Measurements from ENCODE around the gene RRP15. TPM values are rescaled to one million over a fixed set of nuclear protein-coding genes. Genes with fewer than 3 reads are reported as not detected.
A peak's percentile ranks its signal among the peaks of the same experiment; 100 is the strongest.

RRP15 gene
- total RNA-seq, 1 experiment from 2014 or later = 25.6 TPM

DNA sequence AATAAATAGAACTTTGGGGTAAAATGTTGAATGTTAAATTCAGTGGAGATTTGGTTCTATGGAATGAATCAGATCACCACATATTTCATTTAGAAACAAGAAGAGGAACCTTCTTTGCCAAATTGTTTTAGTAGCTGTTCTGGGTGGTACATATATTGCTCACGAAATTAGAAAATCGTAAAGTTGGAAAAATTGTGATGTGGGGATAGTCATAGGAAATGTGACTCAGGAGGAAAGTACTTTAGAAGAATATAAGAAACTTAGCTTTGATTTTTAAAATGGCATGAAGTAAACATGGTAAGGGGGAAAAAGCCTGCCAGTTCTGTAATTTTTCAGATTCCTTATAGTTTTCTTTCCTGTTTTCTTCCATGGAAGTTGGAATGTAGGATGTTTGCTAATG lies 27.4 kb downstream of the RRP15 start:
- H4K20me1 ChIP-seq (ENCODE audit: low read length) = no peaks in the 10 kb centered on the region
- H3K9me2 ChIP-seq (replicated peaks; ENCODE audit: low read length) = no peaks in the 10 kb centered on the region
- no TSS peak for BruUV-seq (replicated peaks)
- H3K27ac ChIP-seq (ENCODE audit: low read length) = peak overlapping the region; percentile 47
- TF ChIP-seq EZH2phosphoT487 (IDR thresholded peaks at IDR 0.05; ENCODE audit: borderline replicate concordance, low read length) (no peak), EZH2 (IDR thresholded peaks at IDR 0.05; ENCODE audit: low read length, unreplicated experiment) (no peak)
- TF ChIP-seq, protein P1, sequence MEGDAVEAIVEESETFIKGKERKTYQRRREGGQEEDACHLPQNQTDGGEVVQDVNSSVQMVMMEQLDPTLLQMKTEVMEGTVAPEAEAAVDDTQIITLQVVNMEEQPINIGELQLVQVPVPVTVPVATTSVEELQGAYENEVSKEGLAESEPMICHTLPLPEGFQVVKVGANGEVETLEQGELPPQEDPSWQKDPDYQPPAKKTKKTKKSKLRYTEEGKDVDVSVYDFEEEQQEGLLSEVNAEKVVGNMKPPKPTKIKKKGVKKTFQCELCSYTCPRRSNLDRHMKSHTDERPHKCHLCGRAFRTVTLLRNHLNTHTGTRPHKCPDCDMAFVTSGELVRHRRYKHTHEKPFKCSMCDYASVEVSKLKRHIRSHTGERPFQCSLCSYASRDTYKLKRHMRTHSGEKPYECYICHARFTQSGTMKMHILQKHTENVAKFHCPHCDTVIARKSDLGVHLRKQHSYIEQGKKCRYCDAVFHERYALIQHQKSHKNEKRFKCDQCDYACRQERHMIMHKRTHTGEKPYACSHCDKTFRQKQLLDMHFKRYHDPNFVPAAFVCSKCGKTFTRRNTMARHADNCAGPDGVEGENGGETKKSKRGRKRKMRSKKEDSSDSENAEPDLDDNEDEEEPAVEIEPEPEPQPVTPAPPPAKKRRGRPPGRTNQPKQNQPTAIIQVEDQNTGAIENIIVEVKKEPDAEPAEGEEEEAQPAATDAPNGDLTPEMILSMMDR (conservative IDR thresholded peaks at IDR 0.05; ENCODE audit: low read depth, low read length) = no peak
- ChIA-PET CTCF (interaction anchor here (0.8 kb wide), 1 partner anchor 13 kb away, joined by 3 read pairs; no protein-coding TSS in a partner anchor), POLR2A (ENCODE audit: unreplicated experiment) (interaction anchor here (0.6 kb wide), 2 partner anchors 28 to 682 kb away, joined by 3 to 5 read pairs; partner anchors contain the start of genes GPATCH2 and SPATA17)
- no peaks in the 10 kb centered on the region for H3F3A ChIP-seq (ENCODE audit: low read length, unreplicated experiment)
- intact Hi-C loops (cut with micrococcal nuclease) = no loop called here
- no peak overlapping the region for H2AFZ ChIP-seq (ENCODE audit: low read length)
- H3K4me3 ChIP-seq (ENCODE audit: low read length) = no peak overlapping the region
- ATAC-seq (peak; percentile 90), DNase-seq (peak; percentile 73)
- H3K4me2 ChIP-seq (ENCODE audit: low read length) = peak overlapping the region; percentile 5
- H3K9me3 ChIP-seq (ENCODE audit: low read length) = no peaks in the 10 kb centered on the region
- peaks cover 48% of the 10 kb centered on the region for H3K36me3 ChIP-seq (ENCODE audit: low read depth, low read length)
- peaks cover 15% of the 10 kb centered on the region for H3K4me1 ChIP-seq (ENCODE audit: insufficient read depth, low read length)
- 0 out of 2 replicates have a peak, but pooled peaks cover 11% of the 10 kb centered on the region for H3K79me2 ChIP-seq (ENCODE audit: low read length)
- H3K9ac ChIP-seq (ENCODE audit: low read length) = no peak overlapping the region
- no peaks in the 10 kb centered on the region for H3K27me3 ChIP-seq (ENCODE audit: low read length)

DNA sequence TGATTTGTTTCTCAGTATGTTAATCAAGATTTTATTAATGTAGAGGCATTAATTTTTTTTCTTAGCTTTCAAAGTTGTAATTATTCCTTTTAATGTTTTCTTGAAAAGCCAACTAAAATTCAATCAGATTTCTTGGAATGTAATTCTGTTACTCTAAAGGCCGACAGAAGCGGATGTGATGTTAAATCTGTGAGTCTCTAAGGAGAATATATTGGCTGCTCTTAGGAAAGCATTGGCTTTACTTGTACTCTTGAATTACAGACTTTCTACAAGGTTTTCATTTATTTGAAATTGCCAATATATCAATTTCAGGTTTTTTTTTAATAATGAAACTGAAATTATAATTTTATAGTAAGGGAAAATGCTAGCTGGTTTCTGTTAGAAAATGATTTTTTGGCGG lies 29.2 kb downstream of the RRP15 start:
- Histone ChIP-seq H3K9me3 (ENCODE audit: low read length) (no peaks in the 10 kb centered on the region), H2AFZ (ENCODE audit: low read length) (no peak overlapping the region), H3F3A (ENCODE audit: low read length, unreplicated experiment) (no peaks in the 10 kb centered on the region), H3K79me2 (ENCODE audit: low read length) (0 out of 2 replicates have a peak, but pooled peaks cover 11% of the 10 kb centered on the region), H3K36me3 (ENCODE audit: low read depth, low read length) (peaks cover 41% of the 10 kb centered on the region; the same call in 1 of the 2 replicates), H4K20me1 (ENCODE audit: low read length) (no peaks in the 10 kb centered on the region), H3K9ac (ENCODE audit: low read length) (no peak overlapping the region), H3K4me3 (ENCODE audit: low read length) (no peak overlapping the region), H3K9me2 (replicated peaks; ENCODE audit: low read length) (no peaks in the 10 kb centered on the region), H3K4me2 (ENCODE audit: low read length) (no peak overlapping the region), H3K4me1 (ENCODE audit: insufficient read depth, low read length) (peaks cover 15% of the 10 kb centered on the region), H3K27ac (ENCODE audit: low read length) (no peak overlapping the region), H3K27me3 (ENCODE audit: low read length) (no peaks in the 10 kb centered on the region)
- intact Hi-C loops (cut with micrococcal nuclease) = no loop called here
- no peak for ATAC-seq
- DNase-seq = no peak
- ChIA-PET POLR2A (ENCODE audit: unreplicated experiment) (no interaction called here), CTCF (no interaction called here)
- no peak for TF ChIP-seq EZH2phosphoT487 (IDR thresholded peaks at IDR 0.05; ENCODE audit: borderline replicate concordance, low read length)
- TF ChIP-seq, protein P1 (conservative IDR thresholded peaks at IDR 0.05; ENCODE audit: low read depth, low read length) = no peak
- BruUV-seq (replicated peaks) = no TSS peak

DNA sequence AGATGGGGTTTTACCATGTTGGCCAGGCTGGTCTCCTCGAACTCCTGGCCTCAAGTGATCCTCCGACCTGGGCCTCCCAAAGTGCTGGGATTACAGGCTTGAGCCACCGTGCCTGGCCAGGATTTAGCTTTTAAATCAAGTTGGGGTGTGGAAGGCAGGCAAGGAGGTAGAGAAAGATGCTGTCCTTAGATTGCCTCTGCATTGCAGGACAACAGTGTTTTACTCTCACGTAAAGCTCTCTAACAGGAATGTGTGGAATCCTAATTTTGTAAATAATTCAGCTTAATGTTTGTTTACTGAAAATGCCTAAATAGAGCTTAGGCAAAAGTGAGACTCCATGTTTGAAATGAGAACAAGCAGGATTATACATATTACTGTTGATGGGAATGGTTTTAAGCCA lies 30.5 kb downstream of the RRP15 start:
- intact Hi-C loops (cut with micrococcal nuclease) = no loop called here
- Histone ChIP-seq H3K4me3 (ENCODE audit: low read length) (no peak overlapping the region), H3K9ac (ENCODE audit: low read length) (no peak overlapping the region), H3K27me3 (ENCODE audit: low read length) (no peaks in the 10 kb centered on the region), H3K9me3 (ENCODE audit: low read length) (no peaks in the 10 kb centered on the region), H3F3A (ENCODE audit: low read length, unreplicated experiment) (no peaks in the 10 kb centered on the region), H3K4me2 (ENCODE audit: low read length) (no peak overlapping the region), H3K79me2 (ENCODE audit: low read length) (0 out of 2 replicates have a peak, but pooled peaks cover 11% of the 10 kb centered on the region), H2AFZ (ENCODE audit: low read length) (no peak overlapping the region), H3K9me2 (replicated peaks; ENCODE audit: low read length) (no peaks in the 10 kb centered on the region), H3K4me1 (ENCODE audit: insufficient read depth, low read length) (peaks cover 15% of the 10 kb centered on the region), H3K36me3 (ENCODE audit: low read depth, low read length) (peaks cover 40% of the 10 kb centered on the region; the same call in 1 of the 2 replicates), H4K20me1 (ENCODE audit: low read length) (no peaks in the 10 kb centered on the region), H3K27ac (ENCODE audit: low read length) (no peak overlapping the region)
- ChIA-PET CTCF (interaction anchor here (0.7 kb wide), 1 partner anchor 1266 kb away, joined by 4 read pairs; no protein-coding TSS in a partner anchor), POLR2A (ENCODE audit: unreplicated experiment) (no interaction called here)
- no peak for ATAC-seq
- TF ChIP-seq EZH2 (IDR thresholded peaks at IDR 0.05; ENCODE audit: low read length, unreplicated experiment) (no peak), EZH2phosphoT487 (IDR thresholded peaks at IDR 0.05; ENCODE audit: borderline replicate concordance, low read length) (no peak)
- TF ChIP-seq, protein P1 (conservative IDR thresholded peaks at IDR 0.05; ENCODE audit: low read depth, low read length) = no peak
- no TSS peak for BruUV-seq (replicated peaks)
- DNase-seq = no peak

All from PC-3 (cell line).